Measurements from ENCODE around the gene KLF7.

GRCh38 chr2:207112383-207112782 is 53.4 kb downstream of the KLF7 start:
- TF ChIP-seq EZH2phosphoT487 (IDR thresholded peaks at IDR 0.05; ENCODE audit: borderline replicate concordance, low read length) (no peak), CTCF (IDR thresholded peaks at IDR 0.05; ENCODE audit: low read depth, low read length, poor library complexity, severe bottlenecking) (no peak)

Measured in DOHH2 (cell line).